GM12872 (cell line): ENCODE results near the gene SLFNL1.

Source experiments
- CTCF ChIP-seq: IDR thresholded peaks from 3 replicates; pipeline ENCODE4 v1.5.1; 2011; ENCODE audit warnings: low read depth, mild to moderate bottlenecking, low read length, moderate library complexity; ENCODE audit not compliant: insufficient read depth

The SLFNL1 gene

DNA sequence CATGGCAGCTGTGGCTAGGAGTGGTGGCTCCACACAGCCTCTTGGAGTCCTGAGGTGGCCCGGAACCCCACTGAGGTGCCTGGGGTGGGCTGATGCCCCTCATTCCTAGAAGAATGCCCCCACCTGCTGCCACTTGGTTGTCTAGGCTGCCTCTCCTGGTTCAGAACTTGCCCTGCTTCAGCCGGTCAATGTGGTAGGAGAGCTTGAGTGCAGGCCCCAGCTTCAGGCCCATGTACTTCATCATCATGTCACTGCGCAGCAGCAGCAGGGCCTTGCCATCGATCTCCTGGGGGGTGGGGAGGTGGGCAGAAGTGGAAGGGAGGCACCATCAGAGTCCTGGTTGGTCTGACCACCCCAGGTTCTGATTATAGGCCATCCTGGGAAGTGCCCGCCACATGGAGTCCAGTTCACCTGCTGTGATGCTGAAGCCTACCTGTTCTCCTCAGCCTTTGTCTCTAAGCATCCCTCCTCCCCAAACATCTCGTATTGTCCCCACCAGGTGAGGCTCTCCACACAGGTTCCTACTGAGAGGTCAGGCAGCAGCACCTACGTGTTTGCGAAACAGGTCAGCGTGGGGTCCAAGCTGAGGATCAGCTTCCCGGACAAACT is 6.6 kb upstream of the SLFNL1 start:
- TF ChIP-seq CTCF, result no peak

GRCh38 chr1:41025979-41026819 is 4.7 kb upstream of the SLFNL1 start:
- no peak for TF ChIP-seq CTCF

DNA sequence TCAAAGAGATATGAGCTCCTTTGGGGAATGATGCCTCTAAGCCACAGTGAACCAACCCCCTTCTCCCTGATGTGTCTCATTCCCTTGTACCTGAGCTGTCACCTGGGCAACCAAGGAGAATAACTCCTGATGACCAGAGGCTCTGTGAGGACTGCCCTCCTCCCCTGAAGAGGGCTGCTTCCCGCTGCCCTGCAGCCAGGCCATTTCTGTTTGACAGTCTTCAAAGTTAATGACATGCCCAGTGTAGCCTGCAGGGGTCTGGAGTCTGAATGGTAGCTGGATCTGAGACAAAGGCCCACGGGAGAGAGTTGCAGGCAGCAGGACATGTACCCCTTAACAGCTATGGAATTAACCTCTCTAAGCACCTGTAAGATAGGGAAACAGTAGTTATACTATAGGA is 3.4 kb upstream of the SLFNL1 start:
- TF ChIP-seq CTCF, result no peak

- TF ChIP-seq CTCF, result peak; percentile 31; the same call in 2 of the 3 replicates
Observed at GRCh38 chr1:41023279-41023990, 1.9 kb upstream of the SLFNL1 start.

DNA sequence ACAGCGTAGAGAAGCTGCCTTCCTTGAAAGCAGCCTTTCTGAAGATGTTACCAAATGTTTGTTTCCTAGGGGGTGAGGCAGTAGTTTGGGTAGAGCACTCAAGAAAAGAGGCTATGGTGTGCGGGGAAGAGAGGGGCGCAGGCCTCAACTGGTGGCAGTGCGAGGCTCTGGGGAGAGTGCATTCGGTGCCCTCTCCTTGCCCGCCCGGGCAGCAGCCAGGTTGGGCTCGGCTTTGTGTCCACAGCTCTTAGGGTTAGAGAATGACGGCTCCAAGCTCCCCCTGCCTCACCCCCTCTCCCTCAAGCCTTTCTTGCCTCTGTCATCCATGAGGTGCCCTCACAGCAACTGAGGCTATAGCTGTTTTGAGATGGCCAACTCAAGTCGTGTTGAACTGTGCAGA is 899 bp upstream of the SLFNL1 start:
- no peak for TF ChIP-seq CTCF

- no peak for TF ChIP-seq CTCF
Observed at GRCh38 chr1:41020654-41021053, 871 bp downstream of the SLFNL1 start.

DNA sequence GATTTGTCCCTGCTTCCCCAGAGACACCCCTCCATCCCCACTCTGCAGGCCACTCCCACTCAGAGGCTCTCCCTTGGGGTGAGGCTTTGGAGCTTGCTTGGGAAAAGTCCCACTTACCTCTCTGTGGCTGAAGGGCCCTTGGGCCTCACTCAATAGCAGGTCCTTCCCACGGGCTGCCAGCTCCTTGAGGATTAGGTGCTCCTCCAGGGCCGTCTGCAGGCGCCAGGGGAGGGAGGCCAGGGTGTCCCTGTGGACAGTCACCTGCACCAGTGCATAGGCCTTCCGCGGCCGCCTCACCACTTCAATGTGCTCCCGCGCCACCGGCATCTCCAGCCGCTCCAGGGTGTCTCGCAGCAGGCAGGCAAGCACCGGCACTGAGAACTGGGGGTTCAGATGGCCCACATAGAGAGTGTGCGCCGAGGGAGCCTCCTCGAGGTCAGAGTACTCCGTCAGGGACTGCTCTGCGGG is 1.4 kb downstream of the SLFNL1 start:
- TF ChIP-seq CTCF, result no peak
